HCT116 (cell line): Measurements from ENCODE around the gene CENPB. TPM values are rescaled to one million over a fixed set of nuclear protein-coding genes. Genes with fewer than 3 reads are reported as not detected.

Experiments used
- ATAC-seq: fragments of 200-7000 bp; cut with Tn5 transposase; 2 replicates; pipeline ENCODE4 v1.9.1; 2020; ENCODE audit warnings: mild to moderate bottlenecking, moderate library complexity
- BruUV-seq: library from RNA; stranded (reverse); fragments of 400-500 nt; replicated peaks from 2 replicates; lab custom pipeline; 2021; lab: Mats Ljungman, UMichigan
- CTCF ChIA-PET: fragments of 300-600 bp; sonication (Branson Sonifier 250); formaldehyde crosslinking; loops from one replicate; lab custom pipeline; 2021; ENCODE audit warnings: antibody characterized with exemption; lab: Charles Lee
- POLR2A ChIA-PET: fragments of 300-600, 350-600 bp; sonication (Branson Sonifier 250); formaldehyde crosslinking; loops from one replicate; lab custom pipeline; 2021; ENCODE audit warnings: antibody characterized with exemption; lab: Charles Lee
- RAD21 ChIA-PET, 2 experiments: fragments of 300-600 bp; sonication (Branson Sonifier 250); formaldehyde crosslinking; loops; one replicate each; lab custom pipeline; 2023; ENCODE audit warnings: low total read pairs in 2 of 2; ENCODE audit not compliant: uncharacterized antibody in 2 of 2, unreplicated experiment in 2 of 2, low non-redundant PET in 1 of 2; lab: Charles Lee
- DNase-seq: peaks from one replicate; pipeline ENCODE4 v3.0.0-alpha.2; 2010; ENCODE audit warnings: low read depth, low spot score
- H2AFZ ChIP-seq: fragments of 200-600 bp; shearing (Covaris generic), sonication (generic); 2 replicates; pipeline ENCODE4 v1.6.1; 2017; ENCODE audit warnings: low read depth, mixed run types, mixed read lengths, antibody characterized with exemption, low read length; ENCODE audit not compliant: poor library complexity, severe bottlenecking
- H3K27ac ChIP-seq: 2 replicates; pipeline ENCODE4 v1.5.1; 2012; ENCODE audit warnings: low read depth, low read length
- H3K27me3 ChIP-seq: fragments of 200-600 bp; sonication (generic); 2 replicates; pipeline ENCODE4 v1.6.1; 2016; ENCODE audit warnings: mixed run types, low read length, mixed read lengths; ENCODE audit not compliant: insufficient read depth
- H3K36me3 ChIP-seq, 2 experiments: fragments of 200-500 bp in 1 of 2; fragments of 200-600 bp in 1 of 2; sonication (Bioruptor generic) in 1 of 2; sonication (generic) in 1 of 2; 2 replicates each; pipeline versions ENCODE4 v1.5.1 to v1.6.1; 2014 to 2016; ENCODE audit warnings: low read length in 2 of 2, inconsistent platforms in 1 of 2, mixed read lengths in 1 of 2, mixed run types in 1 of 2; ENCODE audit not compliant: insufficient read depth in 2 of 2, control insufficient read depth in 1 of 2
- H3K4me1 ChIP-seq, 2 experiments: fragments of 200-600 bp in 1 of 2; sonication (generic) in 1 of 2; 2 replicates each; pipeline versions ENCODE4 v1.5.1 to v1.6.1; 2012 to 2017; ENCODE audit warnings: low read length in 2 of 2, inconsistent platforms in 1 of 2, mild to moderate bottlenecking in 1 of 2, mixed read lengths in 1 of 2, mixed run types in 1 of 2, moderate library complexity in 1 of 2; ENCODE audit not compliant: insufficient read depth in 2 of 2, control insufficient read depth in 1 of 2
- H3K4me2 ChIP-seq: fragments of 200-600 bp; sonication (generic); 2 replicates; pipeline ENCODE4 v1.6.1; 2017; ENCODE audit warnings: mixed run types, low read length, mixed read lengths
- H3K4me3 ChIP-seq, 2 experiments: fragments of 200-600 bp in 1 of 2; sonication (generic) in 1 of 2; replicated peaks in 1 of 2; 2 replicates each; pipeline ENCODE4 v1.5.1; 2011 to 2016; ENCODE audit warnings: low read length in 2 of 2, control low read depth in 1 of 2, low read depth in 1 of 2, mild to moderate bottlenecking in 1 of 2, mixed read lengths in 1 of 2, mixed run types in 1 of 2
- H3K79me2 ChIP-seq: fragments of 200-600 bp; sonication (generic); 2 replicates; pipeline ENCODE4 v1.6.1; 2017; ENCODE audit warnings: mild to moderate bottlenecking, mixed run types, low read length, moderate library complexity, mixed read lengths; ENCODE audit not compliant: insufficient read depth
- H3K9ac ChIP-seq: fragments of 200-600 bp; sonication (generic); 2 replicates; pipeline ENCODE4 v1.6.1; 2016; ENCODE audit warnings: low read length, mixed read lengths
- H3K9me2 ChIP-seq: fragments of 200-600 bp; sonication (generic), shearing (Covaris generic); 2 replicates; pipeline ENCODE4 v1.6.1; 2017; ENCODE audit warnings: mixed run types, mild to moderate bottlenecking, moderate library complexity; ENCODE audit not compliant: insufficient read depth
- H3K9me3 ChIP-seq, 2 experiments: fragments of 200-500 bp in 1 of 2; fragments of 200-600 bp in 1 of 2; sonication (Bioruptor generic) in 1 of 2; sonication (generic) in 1 of 2; 2 replicates each; pipeline ENCODE4 v1.6.1; 2014 to 2017; ENCODE audit warnings: low read length in 2 of 2, mixed read lengths in 2 of 2, inconsistent platforms in 1 of 2, low read depth in 1 of 2, mild to moderate bottlenecking in 1 of 2, mixed run types in 1 of 2, moderate library complexity in 1 of 2; ENCODE audit not compliant: control insufficient read depth in 1 of 2, insufficient read depth in 1 of 2
- H4K20me1 ChIP-seq: fragments of 200-600 bp; sonication (generic), shearing (Covaris generic); 2 replicates; pipeline ENCODE4 v1.6.1; 2017; ENCODE audit warnings: mixed run types, mild to moderate bottlenecking, moderate library complexity; ENCODE audit not compliant: insufficient read depth
- CBX3 ChIP-seq: IDR thresholded peaks from 2 replicates; pipeline ENCODE4 v1.6.1; 2012; ENCODE audit warnings: low read depth
- JUND ChIP-seq: IDR thresholded peaks from 2 replicates; pipeline ENCODE4 v1.6.1; 2012
- POLR2A ChIP-seq: IDR thresholded peaks from 2 replicates; pipeline ENCODE4 v1.7.0; 2011; ENCODE audit warnings: borderline replicate concordance; ENCODE audit not compliant: insufficient read depth, insufficient read length; ENCODE audit errors: extremely low read depth
- SRF ChIP-seq: IDR thresholded peaks from 2 replicates; pipeline ENCODE4 v1.6.1; 2012; ENCODE audit warnings: low read depth
- TCF7L2 ChIP-seq: IDR thresholded peaks from 2 replicates; pipeline ENCODE4 v1.7.0; 2011; ENCODE audit warnings: borderline replicate concordance, inconsistent platforms; ENCODE audit not compliant: insufficient read depth, insufficient read length; ENCODE audit errors: extremely low read depth
- YY1 ChIP-seq: IDR thresholded peaks from 2 replicates; pipeline ENCODE4 v1.6.1; 2011; ENCODE audit warnings: low read length, low read depth, moderate library complexity, mild to moderate bottlenecking; ENCODE audit not compliant: insufficient replicate concordance; ENCODE audit errors: extremely low read depth
- ZNF274 ChIP-seq: fragments of 200-500 bp; sonication (Bioruptor generic); IDR thresholded peaks from 2 replicates; pipeline ENCODE4 v1.6.1; 2014; ENCODE audit warnings: mild to moderate bottlenecking, low read depth, low read length, inconsistent platforms
- intact Hi-C: fragments of 100-400 bp; cut with micrococcal nuclease; formaldehyde crosslinking; loops from 2 replicates; pipeline ENCODE4 v1.10.0; 2022
- total RNA-seq: library from RNA; stranded (reverse); gene quantifications from one replicate; pipeline ENCODE4 v1.2.1, GENCODE V29; 2021; ENCODE audit not compliant: unreplicated experiment
- TF ChIP-seq, protein P1 (sequence below): IDR thresholded peaks from 2 replicates; pipeline ENCODE4 v1.6.1; 2011; ENCODE audit warnings: mild to moderate bottlenecking, low read length, moderate library complexity; ENCODE audit not compliant: insufficient replicate concordance; ENCODE audit errors: extremely low read depth
- TF ChIP-seq, protein P2 (sequence below): IDR thresholded peaks from 2 replicates; pipeline ENCODE4 v1.6.1; 2012
- TF ChIP-seq, protein P3 (sequence below): IDR thresholded peaks from 2 replicates; pipeline ENCODE4 v1.6.1; 2012; ENCODE audit warnings: low read depth

Gene CENPB
- total RNA-seq, 1 experiment from 2014 or later = 67.2 TPM

DNA sequence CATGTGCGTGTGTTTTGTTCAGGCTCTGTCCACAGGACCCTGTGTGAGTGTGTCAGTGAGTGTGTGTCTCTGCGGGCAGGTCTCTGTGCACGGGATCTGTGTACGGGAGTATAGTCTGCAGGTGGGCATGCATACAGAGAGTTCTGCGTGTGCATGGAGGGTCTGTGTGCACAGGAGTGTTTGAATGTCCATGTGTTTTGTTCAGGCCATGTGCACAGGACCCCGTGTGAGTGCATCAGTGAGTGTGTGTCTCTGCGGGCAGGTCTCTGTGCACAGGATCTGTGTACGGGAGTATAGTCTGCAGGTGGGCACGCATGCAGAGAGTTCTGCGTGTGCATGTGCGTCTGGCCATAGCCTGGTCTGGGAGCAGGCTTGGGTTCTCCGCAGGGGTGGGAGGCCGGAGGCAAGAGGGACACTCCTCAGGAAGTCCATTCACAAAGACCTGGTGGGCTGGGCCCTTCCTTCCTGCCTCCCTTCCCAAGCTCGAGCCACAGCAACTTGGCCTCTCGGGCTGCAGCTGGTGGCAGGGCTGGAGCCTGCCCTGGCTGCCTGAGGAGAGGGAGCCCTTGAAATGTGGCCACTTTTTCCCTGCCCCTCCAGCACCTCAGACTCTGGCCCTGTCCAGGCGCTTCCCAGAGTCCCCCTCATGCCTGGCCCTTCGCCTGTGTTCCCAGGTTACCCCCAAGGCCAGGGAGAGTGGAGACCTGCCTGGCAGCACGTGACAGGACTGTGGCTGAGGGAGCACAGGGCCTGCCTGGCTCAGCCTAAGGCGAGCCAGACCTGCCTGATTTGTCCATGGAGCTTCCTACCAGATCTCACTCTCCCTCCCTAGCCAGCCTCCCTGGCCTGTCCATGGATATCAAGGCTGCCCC is 47.2 kb downstream of the CENPB start:
- Histone ChIP-seq H3K9me3 (no peaks in the 10 kb centered on the region), H3K4me2 (no peak overlapping the region), H3K79me2 (no peaks in the 10 kb centered on the region), H4K20me1 (no peaks in the 10 kb centered on the region), H3K9me2 (no peaks in the 10 kb centered on the region), H3K4me1 (peaks cover 2 to 7% of the 10 kb centered on the region in 2 experiments), H3K9ac (no peak overlapping the region), H2AFZ (no peak overlapping the region), H3K36me3 (no peaks in the 10 kb centered on the region), H3K27me3 (no peaks in the 10 kb centered on the region), H3K27ac (no peak overlapping the region), H3K4me3 (no peak overlapping the region)
- POLR2A ChIA-PET = no interaction called here
- TF ChIP-seq, protein P1, sequence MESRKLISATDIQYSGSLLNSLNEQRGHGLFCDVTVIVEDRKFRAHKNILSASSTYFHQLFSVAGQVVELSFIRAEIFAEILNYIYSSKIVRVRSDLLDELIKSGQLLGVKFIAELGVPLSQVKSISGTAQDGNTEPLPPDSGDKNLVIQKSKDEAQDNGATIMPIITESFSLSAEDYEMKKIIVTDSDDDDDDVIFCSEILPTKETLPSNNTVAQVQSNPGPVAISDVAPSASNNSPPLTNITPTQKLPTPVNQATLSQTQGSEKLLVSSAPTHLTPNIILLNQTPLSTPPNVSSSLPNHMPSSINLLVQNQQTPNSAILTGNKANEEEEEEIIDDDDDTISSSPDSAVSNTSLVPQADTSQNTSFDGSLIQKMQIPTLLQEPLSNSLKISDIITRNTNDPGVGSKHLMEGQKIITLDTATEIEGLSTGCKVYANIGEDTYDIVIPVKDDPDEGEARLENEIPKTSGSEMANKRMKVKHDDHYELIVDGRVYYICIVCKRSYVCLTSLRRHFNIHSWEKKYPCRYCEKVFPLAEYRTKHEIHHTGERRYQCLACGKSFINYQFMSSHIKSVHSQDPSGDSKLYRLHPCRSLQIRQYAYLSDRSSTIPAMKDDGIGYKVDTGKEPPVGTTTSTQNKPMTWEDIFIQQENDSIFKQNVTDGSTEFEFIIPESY = no peak
- TF ChIP-seq, protein P2, sequence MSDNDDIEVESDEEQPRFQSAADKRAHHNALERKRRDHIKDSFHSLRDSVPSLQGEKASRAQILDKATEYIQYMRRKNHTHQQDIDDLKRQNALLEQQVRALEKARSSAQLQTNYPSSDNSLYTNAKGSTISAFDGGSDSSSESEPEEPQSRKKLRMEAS = no peak
- no peak for TF ChIP-seq CBX3
- TF ChIP-seq TCF7L2 = no peak
- no peak for TF ChIP-seq ZNF274
- TF ChIP-seq, protein P3, sequence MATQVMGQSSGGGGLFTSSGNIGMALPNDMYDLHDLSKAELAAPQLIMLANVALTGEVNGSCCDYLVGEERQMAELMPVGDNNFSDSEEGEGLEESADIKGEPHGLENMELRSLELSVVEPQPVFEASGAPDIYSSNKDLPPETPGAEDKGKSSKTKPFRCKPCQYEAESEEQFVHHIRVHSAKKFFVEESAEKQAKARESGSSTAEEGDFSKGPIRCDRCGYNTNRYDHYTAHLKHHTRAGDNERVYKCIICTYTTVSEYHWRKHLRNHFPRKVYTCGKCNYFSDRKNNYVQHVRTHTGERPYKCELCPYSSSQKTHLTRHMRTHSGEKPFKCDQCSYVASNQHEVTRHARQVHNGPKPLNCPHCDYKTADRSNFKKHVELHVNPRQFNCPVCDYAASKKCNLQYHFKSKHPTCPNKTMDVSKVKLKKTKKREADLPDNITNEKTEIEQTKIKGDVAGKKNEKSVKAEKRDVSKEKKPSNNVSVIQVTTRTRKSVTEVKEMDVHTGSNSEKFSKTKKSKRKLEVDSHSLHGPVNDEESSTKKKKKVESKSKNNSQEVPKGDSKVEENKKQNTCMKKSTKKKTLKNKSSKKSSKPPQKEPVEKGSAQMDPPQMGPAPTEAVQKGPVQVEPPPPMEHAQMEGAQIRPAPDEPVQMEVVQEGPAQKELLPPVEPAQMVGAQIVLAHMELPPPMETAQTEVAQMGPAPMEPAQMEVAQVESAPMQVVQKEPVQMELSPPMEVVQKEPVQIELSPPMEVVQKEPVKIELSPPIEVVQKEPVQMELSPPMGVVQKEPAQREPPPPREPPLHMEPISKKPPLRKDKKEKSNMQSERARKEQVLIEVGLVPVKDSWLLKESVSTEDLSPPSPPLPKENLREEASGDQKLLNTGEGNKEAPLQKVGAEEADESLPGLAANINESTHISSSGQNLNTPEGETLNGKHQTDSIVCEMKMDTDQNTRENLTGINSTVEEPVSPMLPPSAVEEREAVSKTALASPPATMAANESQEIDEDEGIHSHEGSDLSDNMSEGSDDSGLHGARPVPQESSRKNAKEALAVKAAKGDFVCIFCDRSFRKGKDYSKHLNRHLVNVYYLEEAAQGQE = no peak
- TF ChIP-seq JUND = no peak
- TF ChIP-seq YY1 = no peak
- TF ChIP-seq SRF = no peak
- TF ChIP-seq POLR2A = no peak
- 0 out of 2 replicates have a peak, but pooled peaks have one; percentile 20 for ATAC-seq
- RAD21 ChIA-PET = no interaction called here
- intact Hi-C loops = no loop called here
- BruUV-seq = no TSS peak
- CTCF ChIA-PET = no interaction called here
- no peak for DNase-seq
